ENCODE measurements around the gene ACBD6.
"Not testable (repeated sequence)": the region's sequence is repeated elsewhere in the genome, so short reads cannot be mapped to it uniquely, and the experiment has no call there.

ACBD6 gene

GRCh38 chr1:180486092-180486491 lies 16.3 kb downstream of the ACBD6 start:
- DNase-seq, result no peak

- DNase-seq, result no peak
Measured at GRCh38 chr1:180484490-180484889, 17.9 kb downstream of the ACBD6 start.

GRCh38 chr1:180482425-180483275 lies 19.7 kb downstream of the ACBD6 start:
- no peak for DNase-seq

GRCh38 chr1:180470031-180470430 lies 32.3 kb downstream of the ACBD6 start:
- no peak for DNase-seq

DNA sequence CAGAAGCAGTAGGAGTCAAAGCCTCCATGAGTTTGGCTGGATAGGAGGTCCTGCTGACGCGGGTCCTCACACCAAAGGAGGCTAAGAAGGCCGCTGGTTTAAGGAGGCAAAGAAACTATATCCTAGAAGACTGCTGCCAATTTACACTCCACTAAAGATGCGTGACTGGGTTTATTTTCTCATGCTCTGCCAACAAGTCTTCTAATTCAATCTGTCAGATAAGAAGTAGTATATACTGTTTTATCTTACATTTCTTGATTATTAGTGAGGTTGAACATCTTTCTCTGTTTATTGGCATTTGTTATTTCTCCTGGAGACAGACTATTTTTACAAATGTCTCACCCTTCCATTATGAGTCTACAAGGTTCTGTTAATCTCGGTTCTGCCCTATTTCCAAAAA lies 34.1 kb downstream of the ACBD6 start:
- DNase-seq, result no peak

DNA sequence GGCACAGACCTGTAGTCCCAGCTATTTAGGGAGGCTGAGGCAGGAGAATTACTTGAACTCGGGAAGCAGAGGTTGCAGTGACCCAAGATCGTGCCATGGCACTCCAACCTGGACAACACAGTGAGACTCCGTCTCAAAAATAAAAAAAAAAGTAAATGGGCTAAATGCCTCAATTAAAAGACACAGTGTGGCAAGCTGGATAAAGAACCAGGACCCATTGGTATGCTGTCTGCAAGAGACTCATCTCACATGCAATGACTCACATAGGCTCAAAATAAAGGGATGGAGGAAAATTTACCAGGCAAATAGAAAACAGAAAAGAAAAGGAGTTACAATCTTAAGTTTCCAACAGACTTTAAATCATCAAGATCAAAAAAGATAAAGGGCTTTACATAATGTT lies 40.3 kb downstream of the ACBD6 start:
- DNase-seq, result no peak

GRCh38 chr1:180461682-180462081 lies 40.7 kb downstream of the ACBD6 start:
- DNase-seq, result not testable (repeated sequence)

DNA sequence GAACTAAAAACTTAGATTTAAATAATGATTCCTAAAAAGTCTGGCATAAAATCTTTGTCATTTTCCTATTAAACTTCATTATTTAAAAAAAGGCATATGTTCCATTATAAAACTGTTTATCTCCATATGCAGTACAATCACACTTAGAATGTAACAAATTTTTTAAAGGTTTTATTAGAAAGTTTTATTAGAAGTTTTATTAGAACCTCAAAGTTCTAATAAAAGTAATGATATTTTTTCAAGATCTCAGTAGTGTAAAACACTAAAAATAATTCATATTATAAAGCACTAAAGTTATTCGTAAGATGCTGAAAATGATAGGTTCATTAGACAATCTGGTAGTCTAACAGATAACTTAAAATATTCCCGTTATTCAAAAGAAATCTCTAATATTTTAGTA lies 43.6 kb downstream of the ACBD6 start:
- DNase-seq, result no peak

DNA sequence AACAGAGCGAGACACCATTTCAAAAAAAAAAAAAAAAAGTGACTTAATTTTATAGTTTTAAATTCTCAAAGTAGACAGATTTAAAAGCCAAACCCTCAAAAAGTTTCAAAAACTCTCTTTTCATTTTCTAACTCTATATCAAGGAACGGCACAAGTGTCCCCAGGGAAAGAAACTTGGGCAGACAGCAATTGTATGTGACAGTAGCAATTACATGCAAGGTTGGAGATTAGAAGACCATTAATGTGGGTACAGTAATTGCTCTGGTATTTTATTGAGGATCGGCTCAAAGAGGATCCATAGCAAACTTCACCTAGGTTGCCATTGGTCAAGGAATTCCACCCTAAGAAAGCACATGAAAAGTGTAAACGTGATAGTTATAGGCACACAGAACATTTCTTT lies 46.2 kb downstream of the ACBD6 start:
- DNase-seq, result no peak

DNA sequence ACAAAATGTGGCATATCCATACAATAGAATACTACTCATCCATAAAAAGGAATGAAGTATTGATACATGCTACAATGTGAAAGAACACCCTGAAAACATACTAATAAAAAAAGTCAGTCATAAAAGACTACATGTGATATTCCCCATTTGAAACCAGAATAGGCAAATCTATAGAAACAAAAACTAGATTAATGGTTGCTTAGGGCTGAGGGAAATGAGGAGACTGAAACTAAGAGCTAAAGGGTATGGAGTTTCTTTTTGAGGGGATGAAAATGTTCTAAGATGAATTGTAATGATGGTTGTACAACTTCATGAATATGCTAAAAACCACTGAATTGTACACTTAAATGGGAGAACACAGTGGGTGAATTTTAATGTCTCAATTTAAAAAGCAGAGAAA lies 50.9 kb downstream of the ACBD6 start:
- DNase-seq, result no peak

DNA sequence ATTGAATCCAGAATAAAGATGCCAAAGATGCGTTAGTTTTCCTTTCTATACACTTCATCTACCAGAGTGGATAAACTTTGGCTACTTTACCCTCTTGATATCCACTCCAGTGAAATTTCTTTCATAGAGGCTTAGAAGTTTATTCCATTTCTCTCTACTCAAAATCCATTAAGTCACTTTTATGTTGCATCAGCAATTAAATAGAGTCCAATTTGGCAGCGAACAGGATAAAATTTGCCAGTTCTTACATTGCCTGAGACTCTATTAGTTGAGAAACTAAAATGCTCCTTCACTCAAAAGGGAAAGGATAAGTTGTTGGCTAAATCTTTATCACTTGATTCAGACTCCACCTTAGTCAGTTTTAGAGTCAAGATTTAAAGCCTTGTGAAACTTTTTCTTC lies 57.9 kb downstream of the ACBD6 start:
- no peak for DNase-seq

DNA sequence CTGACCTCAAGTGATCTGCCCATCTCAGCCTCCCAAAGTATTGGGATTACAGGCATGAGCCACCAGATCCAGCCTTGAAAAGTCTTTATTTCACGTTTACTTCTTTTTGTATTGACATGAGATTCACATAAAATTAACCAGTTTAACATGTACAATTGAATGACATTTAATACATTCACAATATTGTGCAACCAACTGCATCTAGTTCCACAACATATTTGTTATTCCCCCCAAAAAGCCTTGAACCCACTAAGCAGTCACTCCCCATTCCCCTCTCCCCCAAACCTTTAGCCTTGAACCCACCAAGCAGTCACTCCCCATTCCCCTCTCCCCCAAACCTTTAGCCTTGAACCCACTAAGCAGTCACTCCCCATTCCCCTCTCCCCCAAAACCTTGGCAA lies 62.0 kb downstream of the ACBD6 start:
- no peak for DNase-seq

DNA sequence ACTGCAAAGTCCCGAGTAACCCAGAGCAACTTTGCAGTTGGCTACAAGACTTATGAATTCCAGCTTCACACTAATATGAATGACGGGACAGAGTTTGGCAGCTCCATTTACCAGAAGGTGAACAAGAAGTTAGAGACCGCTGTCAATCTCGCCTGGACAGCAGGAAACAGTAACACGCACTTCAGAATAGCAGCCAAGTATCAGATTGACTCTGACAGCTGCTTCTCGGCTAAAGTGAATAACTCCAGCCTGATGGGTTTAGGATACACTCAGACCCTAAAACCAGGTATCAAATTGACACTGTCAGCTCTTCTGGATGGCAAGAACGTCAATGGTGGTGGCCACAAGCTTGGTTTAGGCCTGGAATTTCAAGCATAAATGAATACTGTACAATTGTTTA lies 66.8 kb downstream of the ACBD6 start:
- no peak for DNase-seq

DNA sequence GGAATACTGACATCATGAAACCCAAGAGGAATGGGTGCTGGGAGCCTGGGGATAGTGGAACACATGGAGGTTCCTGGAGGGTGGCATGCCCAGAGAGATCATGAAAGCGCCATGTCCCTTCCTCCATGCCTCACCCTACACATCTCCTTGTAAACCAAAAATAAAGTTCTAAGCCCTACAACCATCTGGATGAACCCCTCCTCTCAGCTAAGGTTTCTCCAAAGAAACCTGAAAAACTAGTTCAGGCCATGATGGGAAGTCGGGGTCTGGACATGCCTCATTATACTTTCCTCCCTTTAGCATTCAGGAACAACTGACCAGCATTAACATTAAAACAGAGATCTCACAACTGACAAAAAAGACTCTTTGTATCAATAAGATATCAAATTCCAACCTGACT lies 68.5 kb downstream of the ACBD6 start:
- DNase-seq, result no peak

GRCh38 chr1:180431683-180432082 lies 70.7 kb downstream of the ACBD6 start:
- DNase-seq, result no peak

- DNase-seq, result no peak
Measured at GRCh38 chr1:180428782-180429695, 73.3 kb downstream of the ACBD6 start.

GRCh38 chr1:180425952-180426351 lies 76.4 kb downstream of the ACBD6 start:
- DNase-seq, result no peak

- no peak for DNase-seq
Measured at GRCh38 chr1:180424848-180425457, 77.4 kb downstream of the ACBD6 start.

GRCh38 chr1:180421614-180422013 lies 80.8 kb downstream of the ACBD6 start:
- no peak for DNase-seq

- not testable (repeated sequence) for DNase-seq
Measured at GRCh38 chr1:180421145-180421544, 81.2 kb downstream of the ACBD6 start.

GRCh38 chr1:180415985-180416633 lies 86.3 kb downstream of the ACBD6 start:
- DNase-seq, result no peak

- no peak for DNase-seq
Measured at GRCh38 chr1:180415236-180415848, 87.0 kb downstream of the ACBD6 start.

DNA sequence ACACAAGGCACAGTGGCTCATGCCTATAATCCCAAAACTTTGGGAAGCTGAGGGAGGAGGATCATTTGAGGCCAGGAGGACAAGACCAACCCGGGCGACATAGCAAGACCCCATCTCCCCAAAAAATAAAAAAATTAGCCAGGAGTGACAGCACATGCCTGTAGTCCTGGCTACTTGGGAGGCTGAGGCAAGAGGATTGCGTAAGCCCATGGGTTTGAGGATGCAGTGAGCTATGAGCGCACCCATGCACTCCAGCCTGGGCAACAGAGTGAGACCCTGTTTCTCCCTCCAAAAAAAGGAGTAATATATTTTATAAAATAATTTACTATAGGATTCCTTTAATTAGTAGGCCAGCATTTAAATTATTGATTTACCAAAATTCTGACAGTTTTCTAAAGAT lies 89.8 kb downstream of the ACBD6 start:
- DNase-seq, result no peak
